GM19239 (cell line): ENCODE results near the gene EML4.
"Not testable (repeated sequence)": the region's sequence is repeated elsewhere in the genome, so short reads cannot be mapped to it uniquely, and the experiment has no call there.

Experiments
- DNase-seq: peaks from one replicate; pipeline ENCODE4 v3.0.0; 2011; ENCODE audit warnings: low spot score; ENCODE audit not compliant: insufficient read length
- FAIRE-seq: peaks from 2 replicates; lab custom pipeline; 2011; peaks lifted over from hg19 to GRCh38; lab: Jason Lieb, UNC

EML4 gene

GRCh38 chr2:42169100-42169873 is at the start of gene EML4:
TSS of gene EML4 (plus strand) at chr2:42169353. CDS start at chr2:42169612, 259 bp downstream.
- peak; percentile 83 for DNase-seq
- FAIRE-seq = peak; percentile 99

DNA sequence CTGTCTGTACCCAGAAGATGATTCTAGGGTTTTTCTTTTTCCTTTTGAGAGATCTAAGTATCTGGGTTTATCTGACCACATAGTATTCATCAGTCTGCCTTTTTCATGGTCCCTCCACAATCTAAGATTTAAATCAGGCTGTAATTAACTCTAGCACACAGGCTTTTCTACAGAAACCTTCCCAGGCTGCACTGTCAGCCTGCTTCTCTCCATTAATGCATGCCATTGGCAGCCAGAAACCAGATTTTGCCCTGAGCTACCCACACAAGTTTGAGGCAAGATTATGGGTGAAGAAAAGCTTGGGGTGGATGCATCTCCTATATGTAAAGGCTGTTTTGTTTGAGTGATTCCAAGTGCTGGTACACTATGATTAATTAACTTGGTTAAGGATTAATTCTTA is 45.7 kb upstream of the EML4 start:
- DNase-seq (no peak), FAIRE-seq (no peak)

DNA sequence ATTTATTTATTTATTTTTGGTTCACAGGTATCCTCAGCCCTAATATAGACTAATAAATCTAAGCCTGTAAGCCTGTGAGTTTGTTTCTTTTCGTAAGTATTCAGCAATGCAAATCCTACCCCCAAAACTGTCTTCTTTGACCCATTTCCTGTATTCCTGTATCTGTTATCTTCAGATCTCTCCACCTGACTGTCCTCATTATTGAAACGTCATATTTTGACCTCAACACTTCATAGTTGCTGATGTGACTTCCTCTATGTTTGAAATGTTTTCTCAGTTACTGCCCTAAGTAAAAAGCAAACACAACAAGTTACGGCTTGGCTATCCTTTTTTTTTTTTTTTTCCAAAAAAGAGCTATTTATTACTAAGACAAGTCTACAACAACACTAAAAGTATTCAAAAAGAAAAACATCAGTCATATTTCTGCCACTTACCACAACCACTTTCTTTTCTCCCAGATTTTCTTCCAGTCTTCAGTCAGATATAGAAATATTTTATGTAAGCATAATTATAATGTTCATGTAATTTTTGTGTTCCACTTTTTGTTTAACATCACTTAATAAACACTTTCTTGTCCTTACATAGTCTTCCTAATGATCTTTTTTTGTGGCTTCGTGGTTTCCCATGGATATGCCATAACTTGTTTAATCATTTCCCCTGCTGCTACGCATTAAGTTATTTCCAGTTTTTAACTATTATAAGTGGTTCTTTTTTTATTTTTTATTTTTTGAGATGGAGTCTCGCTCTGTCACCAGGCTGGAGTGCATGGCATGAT is 45.0 kb upstream of the EML4 start:
- FAIRE-seq (peak; percentile 33), DNase-seq (no peak)

DNA sequence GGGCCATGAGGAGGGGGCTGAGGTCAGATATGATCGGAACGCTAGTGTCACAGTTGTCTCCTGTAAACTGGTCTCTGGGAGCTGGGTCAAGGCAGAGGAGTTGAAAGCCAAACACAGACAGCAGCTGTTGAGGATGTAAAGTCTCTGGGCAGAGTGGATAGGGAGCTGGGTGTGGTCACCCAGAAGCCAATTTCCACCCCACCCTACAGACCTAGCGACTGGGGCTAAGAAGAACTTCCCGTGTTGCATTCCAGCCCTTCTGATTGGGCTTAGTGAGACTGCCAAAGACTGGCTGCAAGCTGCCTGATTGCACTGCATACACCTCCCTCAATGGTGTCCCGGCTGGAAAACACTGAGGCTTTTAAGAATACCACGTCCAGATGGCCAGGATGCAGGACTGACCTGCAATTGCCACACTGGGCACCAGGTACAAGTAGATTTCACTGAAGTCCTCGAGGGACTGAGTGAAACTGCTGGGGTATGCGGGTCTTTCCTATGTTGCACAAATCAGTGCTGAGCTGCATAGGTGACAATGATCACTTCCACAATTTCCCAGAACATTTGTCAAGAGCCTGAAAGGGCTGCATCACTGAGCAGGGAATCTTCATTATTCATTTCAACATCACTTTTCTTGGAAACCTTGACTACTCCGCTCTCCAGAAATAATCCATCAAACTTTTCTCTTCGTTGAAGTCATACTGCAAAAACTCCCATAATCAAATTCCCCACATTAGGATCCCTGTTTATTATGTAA is 43.1 kb upstream of the EML4 start:
- DNase-seq (no peak), FAIRE-seq (peak; percentile 14)

DNA sequence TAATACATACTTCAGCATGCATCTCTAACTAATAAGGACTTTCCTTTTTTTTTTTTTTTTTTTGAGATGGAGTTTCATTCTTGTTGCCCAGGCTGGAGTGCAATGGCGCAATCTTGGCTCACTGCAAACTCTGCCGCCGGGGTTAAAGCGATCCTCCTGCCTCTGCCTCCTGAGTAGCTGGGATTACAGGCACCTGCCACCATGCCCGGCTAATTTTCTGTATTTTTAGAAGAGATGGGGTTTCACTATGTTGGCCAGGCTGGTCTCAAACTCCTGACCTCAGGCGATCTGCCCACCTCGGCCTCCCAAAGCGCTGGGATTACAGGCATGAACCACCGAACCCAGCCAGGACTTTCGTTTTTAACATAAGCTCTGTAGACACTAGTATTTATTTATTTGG is 42.3 kb upstream of the EML4 start:
- not testable (repeated sequence) for FAIRE-seq, DNase-seq

DNA sequence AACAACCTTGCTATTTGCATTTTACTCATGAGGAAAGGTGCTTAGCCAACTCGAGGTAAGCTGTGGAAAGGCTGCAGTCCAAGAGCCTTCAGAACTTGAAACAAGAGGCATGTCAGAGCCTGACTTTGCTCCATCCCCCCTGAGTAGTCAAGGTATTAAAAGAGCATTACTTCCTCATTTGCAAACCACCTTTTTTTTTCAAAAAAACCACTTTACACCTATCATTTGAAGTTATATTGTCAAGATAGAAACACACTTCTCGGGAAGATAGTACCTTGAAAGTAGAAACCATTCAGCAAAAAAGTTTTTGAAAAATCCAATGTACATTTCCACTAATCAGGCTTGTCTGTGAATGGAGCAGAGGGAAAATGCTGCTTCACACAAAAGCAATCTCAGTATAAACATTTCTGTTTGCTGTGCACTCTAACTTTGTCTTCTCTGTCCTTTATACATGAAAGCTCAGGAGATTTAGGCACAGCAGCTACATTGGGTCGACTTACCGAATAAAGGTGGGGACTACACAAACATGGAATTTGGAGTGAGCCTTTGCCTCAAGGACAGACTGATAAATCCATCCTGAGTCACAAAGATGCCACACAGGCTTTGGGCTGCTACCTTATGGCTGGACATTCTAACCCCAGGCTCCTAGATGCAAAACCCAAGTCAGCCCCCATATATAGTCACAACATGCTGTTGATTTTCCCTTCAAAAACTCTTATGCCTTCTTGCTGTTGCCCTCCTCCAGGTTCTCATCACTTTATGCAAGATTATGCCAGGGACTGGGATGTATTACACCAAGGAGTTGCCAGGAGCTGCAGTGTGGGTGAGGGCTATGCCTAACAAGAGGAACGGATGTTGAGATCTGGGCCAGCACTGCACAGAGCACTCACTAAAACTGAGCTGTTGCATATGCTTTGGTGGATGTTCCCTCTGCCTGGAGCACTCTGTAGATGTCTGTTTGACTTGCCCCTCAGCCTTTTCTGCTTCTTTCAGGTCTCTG is 41.4 kb upstream of the EML4 start:
- DNase-seq = no peak

GRCh38 chr2:42128721-42129486 is 40.2 kb upstream of the EML4 start:
- DNase-seq = no peak

More for the DNA sequence above, 41.4 kb upstream of the EML4 start:
- FAIRE-seq = peak; percentile 11

GRCh38 chr2:42129487-42129852 is 39.7 kb upstream of the EML4 start:
- no peak for DNase-seq
- no peak for FAIRE-seq

More at GRCh38 chr2:42128721-42129486, 40.2 kb upstream of the EML4 start:
- peak; percentile 62 for FAIRE-seq

DNA sequence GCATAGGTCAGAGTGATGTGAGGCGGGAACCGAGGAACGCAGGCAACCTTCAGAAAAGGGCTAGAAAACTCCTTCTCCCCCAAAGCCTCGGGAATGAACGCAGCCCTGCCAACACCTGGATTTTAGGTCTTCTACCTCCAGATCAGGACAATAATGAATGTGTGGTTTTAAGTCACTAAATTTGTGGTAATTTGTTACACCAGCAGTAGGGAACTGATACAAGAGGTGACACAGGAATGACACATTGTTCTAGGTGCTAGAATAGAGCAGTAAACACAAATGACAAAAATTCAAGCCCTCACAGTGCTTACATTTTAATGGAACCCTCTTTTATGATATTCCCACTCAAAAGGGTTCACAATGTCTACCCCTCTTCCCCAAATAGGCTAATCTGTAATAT is 39.2 kb upstream of the EML4 start:
- DNase-seq = no peak

GRCh38 chr2:42130858-42131257 is 38.3 kb upstream of the EML4 start:
- DNase-seq, FAIRE-seq: not testable (repeated sequence)

More for the DNA sequence above, 39.2 kb upstream of the EML4 start:
- FAIRE-seq = no peak

DNA sequence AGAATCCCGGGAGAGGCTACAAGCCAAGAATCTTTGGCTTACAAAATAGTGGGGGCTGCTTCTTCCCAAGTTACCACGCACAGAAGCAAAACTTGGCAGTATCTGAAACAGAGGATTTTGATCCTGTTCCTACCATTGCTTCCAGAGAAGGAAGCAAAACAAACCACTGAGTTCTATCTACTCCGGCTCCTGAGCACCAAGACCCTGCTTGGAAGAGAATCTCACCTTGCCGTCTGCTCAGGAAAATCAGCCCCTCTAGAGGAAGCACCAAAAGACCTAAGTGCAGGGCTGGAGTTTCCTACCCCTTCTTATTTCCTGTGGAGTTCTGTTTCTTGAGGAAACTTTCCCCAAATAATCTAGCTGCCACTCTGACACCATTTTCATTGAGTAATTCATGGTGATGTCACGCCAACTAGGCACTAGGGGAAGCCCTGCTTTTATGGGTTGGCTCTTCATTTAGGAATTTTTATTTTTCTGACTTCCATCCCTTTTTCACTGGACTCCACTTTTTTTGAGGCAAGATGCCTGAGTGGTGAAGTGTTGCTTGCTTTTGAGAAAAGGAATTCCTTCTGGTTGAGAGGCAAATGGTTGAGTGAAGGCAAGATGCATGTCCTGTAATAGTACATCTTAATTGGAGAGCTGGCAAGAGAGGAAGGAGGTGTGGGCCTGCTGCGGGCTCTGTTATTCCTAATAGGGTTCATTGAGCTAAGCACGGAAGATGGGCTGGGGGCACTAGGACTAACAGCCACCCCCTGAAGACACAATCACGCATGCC is 36.8 kb upstream of the EML4 start:
- DNase-seq (no peak), FAIRE-seq (no peak)

DNA sequence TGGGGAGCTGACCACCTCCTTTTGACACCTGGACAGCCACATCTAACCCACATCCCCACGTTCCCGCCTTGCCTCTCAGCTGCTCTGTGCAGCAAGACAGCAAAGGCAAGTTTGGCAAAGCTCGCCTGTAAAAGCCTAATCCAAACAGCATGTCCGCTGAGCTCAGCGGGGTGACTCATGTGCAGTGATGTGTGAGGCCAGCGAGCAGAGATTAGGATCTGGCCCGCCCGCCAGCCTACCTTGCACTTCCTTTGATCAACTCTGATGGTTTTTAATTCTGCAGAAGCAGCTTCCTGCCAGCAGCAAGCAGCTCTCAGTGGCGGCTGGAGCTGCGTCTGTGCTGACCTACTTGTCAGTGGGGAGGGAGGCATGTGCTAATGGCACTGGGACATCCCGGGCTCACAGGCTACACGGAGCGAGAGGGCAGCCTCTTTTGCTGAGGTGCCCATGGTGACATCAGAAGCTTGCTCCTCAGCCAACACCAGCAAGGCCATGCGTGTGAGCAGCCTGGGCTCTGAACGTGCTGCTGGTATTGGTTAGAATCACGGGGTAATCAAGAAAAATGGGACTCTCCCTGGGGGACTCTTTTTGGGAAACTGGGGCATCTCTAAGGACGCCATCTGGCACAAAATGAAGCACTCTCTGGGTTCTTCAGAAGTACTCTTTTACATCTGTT is 36.0 kb upstream of the EML4 start:
- DNase-seq (peak; percentile 30), FAIRE-seq (peak; percentile 80)

DNA sequence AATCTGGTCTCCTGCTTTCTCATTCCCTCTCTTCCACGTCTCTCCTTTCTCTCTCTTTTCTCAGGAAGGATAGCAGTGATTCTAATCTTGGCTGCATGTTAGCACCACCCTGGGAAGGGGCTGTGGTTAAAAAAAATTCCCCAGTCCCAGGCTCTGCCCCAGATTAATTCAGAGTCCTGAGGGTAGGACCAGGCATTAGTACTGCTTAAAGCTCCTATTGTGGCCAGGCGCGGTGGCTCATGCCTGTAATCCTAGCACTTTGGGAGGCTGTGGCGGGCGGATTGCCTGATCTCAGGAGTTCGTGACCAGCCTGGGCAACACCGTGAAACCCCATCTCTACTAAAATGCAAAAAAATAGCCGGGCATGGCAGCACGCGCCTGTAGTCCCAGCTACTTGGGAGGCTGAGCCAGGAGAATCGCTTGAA is 35.4 kb upstream of the EML4 start:
- DNase-seq (no peak), FAIRE-seq (no peak)

DNA sequence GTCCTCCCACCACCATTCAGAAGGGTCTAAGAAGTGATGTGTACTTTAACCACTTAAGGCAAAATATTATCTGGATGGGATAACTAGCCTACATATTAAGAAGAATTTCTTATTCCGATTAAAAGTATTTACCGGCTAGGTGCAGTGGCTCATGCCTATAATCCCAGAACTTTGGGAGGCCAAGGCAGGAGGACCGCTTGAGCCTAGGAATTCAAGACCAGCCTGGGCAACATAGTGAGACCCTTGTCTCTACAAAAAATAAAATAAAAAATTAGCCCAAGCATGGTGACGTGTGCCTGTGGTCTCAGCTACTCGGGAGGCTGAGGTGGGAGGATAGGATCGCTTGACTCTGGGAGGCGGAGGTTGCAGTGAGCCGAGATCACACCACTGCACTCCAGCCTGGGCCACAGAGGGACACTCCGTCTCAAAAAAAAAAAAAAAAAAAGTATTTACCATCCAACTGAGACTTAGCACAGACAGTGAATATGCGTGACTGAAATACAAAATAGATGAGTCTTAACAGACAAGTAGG is 34.7 kb upstream of the EML4 start:
- not testable (repeated sequence) for FAIRE-seq, DNase-seq

- no peak for DNase-seq
Measured at GRCh38 chr2:42135381-42136312, 33.5 kb upstream of the EML4 start.

GRCh38 chr2:42136782-42137124 is 32.4 kb upstream of the EML4 start:
- no peak for DNase-seq

More at GRCh38 chr2:42135381-42136312, 33.5 kb upstream of the EML4 start:
- FAIRE-seq = no peak

More at GRCh38 chr2:42136782-42137124, 32.4 kb upstream of the EML4 start:
- no peak for FAIRE-seq
